ENCODE measurements around the gene SHROOM3. TPM values are rescaled to one million over a fixed set of nuclear protein-coding genes. Genes with fewer than 3 reads are reported as not detected.

SHROOM3 gene
- total and polyA plus RNA-seq, 2 experiments from 2014 or later: 11.3 to 73.5 TPM

- TF ChIP-seq REST (IDR thresholded peaks at IDR 0.05; ENCODE audit: unreplicated experiment) (no peak), ETS1 (IDR thresholded peaks at IDR 0.05) (no peak)
Measured at GRCh38 chr4:76736414-76736813, 301.4 kb downstream of the SHROOM3 start (continued).

GRCh38 chr4:76737180-76737579, 302.2 kb downstream of the SHROOM3 start:
- Histone ChIP-seq H3K27me3 (ENCODE audit: insufficient read depth) (no peaks in the 10 kb centered on the region), H3K4me1 (ENCODE audit: insufficient read depth) (no peaks in the 10 kb centered on the region), H3K79me2 (replicated peaks; ENCODE audit: insufficient read depth) (peaks cover 9% of the 10 kb centered on the region; the same call in 1 of the 2 replicates), H4K20me1 (replicated peaks; ENCODE audit: insufficient read depth) (peaks cover 4% of the 10 kb centered on the region; the same call in 1 of the 2 replicates), H3K9me2 (ENCODE audit: insufficient read depth) (no peaks in the 10 kb centered on the region), H3K27ac (ENCODE audit: low read depth) (no peak overlapping the region), H3K36me3 (ENCODE audit: insufficient read depth) (peaks cover 4% of the 10 kb centered on the region), H3K4me3 (no peak overlapping the region), H3K4me2 (no peak overlapping the region), H2AFZ (no peak overlapping the region), H3F3A (replicated peaks; ENCODE audit: low read depth) (no peaks in the 10 kb centered on the region)
- TF ChIP-seq ZNF462 (CRISPR knock-in tag; IDR thresholded peaks at IDR 0.05) (no peak), EZH2phosphoT487 (IDR thresholded peaks at IDR 0.05; ENCODE audit: unreplicated experiment) (no peak), NANOG (IDR thresholded peaks at IDR 0.05; ENCODE audit: borderline replicate concordance) (no peak), EZH2 (IDR thresholded peaks at IDR 0.05; ENCODE audit: low read depth, unreplicated experiment) (no peak), JUNB (IDR thresholded peaks at IDR 0.05; ENCODE audit: unreplicated experiment) (no peak), ETS1 (IDR thresholded peaks at IDR 0.05) (no peak), STAT1 (IDR thresholded peaks at IDR 0.05; ENCODE audit: unreplicated experiment) (no peak), ZNF331 (CRISPR knock-in tag; IDR thresholded peaks at IDR 0.05; ENCODE audit: low read depth) (no peak), POLR2AphosphoS5 (IDR thresholded peaks at IDR 0.05; ENCODE audit: low read depth) (no peak), CREB1 (CRISPR knock-in tag; IDR thresholded peaks at IDR 0.05; ENCODE audit: low read depth) (no peak)
- ATAC-seq (no peak), DNase-seq (ENCODE audit: low spot score) (no peak)
- H3K9me3 Mint-ChIP-seq: no peaks in the 10 kb centered on the region
- no peak overlapping the region for H3K4me3 Mint-ChIP-seq
- H3K27ac Mint-ChIP-seq: no peak overlapping the region
- H3K36me3 Mint-ChIP-seq (ENCODE audit: low read depth): peaks cover 32% of the 10 kb centered on the region
- H3K27me3 Mint-ChIP-seq (ENCODE audit: insufficient read depth, low read depth, poor library complexity): no peaks in the 10 kb centered on the region
- peaks cover 19% of the 10 kb centered on the region for H3K4me1 Mint-ChIP-seq

All from GM23338 (cell line).